ENCODE results near the gene SLCO4A1. TPM values are rescaled to one million over a fixed set of nuclear protein-coding genes. Genes with fewer than 3 reads are reported as not detected.
A peak's percentile ranks its signal among the peaks of the same experiment; 100 is the strongest.

Gene SLCO4A1
- total RNA-seq, 2 donors from 2014 or later = 2.9 to 5.0 TPM

- H3K27me3 ChIP-seq (ENCODE audit: control insufficient read depth, insufficient read depth, low read length, poor library complexity, severe bottlenecking) = no peaks in the 10 kb centered on the region
- no peak for DNase-seq
- peaks cover 4% of the 10 kb centered on the region for H3K9me3 ChIP-seq (ENCODE audit: control insufficient read depth, low read length)
- Mint-ChIP-seq H3K9me3 (peaks cover 8% of the 10 kb centered on the region), H3K4me3 (no peak overlapping the region), H3K27ac (no peak overlapping the region), H3K36me3 (ENCODE audit: low read depth) (no peaks in the 10 kb centered on the region), H3K27me3 (ENCODE audit: insufficient read depth) (no peaks in the 10 kb centered on the region), H3K4me1 (peaks cover 4% of the 10 kb centered on the region)
- H3K4me3 ChIP-seq (ENCODE audit: low read length) = no peak overlapping the region
- TF ChIP-seq CTCF (conservative IDR thresholded peaks at IDR 0.05) = no peak
- H3K9ac ChIP-seq (ENCODE audit: extremely low read depth, low read length, poor library complexity, severe bottlenecking) = no peak overlapping the region
- 92% methylated on average over 7 of the region's 12 CpGs; no CpG with 5 or more reads in 1 of the 2 experiments for WGBS, 2 experiments (ENCODE audit: insufficient coverage in 1 of 2, insufficient read length in 1 of 2)
- peaks cover 4% of the 10 kb centered on the region for H3K4me1 ChIP-seq (ENCODE audit: control insufficient read depth, insufficient read depth, low read length)
- no peaks in the 10 kb centered on the region for H3K36me3 ChIP-seq (ENCODE audit: control insufficient read depth, insufficient read depth, low read length)
- no peak overlapping the region for H3K27ac ChIP-seq (ENCODE audit: low read depth, low read length)
These were observed 42.7 kb downstream of the SLCO4A1 start for GRCh38 chr20:62684981-62685380.

- H3K36me3 Mint-ChIP-seq (ENCODE audit: low read depth) = no peaks in the 10 kb centered on the region
These were observed 43.7 kb downstream of the SLCO4A1 start for GRCh38 chr20:62685781-62686555.

More at GRCh38 chr20:62685781-62686555, 43.7 kb downstream of the SLCO4A1 start:
- Mint-ChIP-seq H3K4me1 (peaks cover 4% of the 10 kb centered on the region), H3K27me3 (ENCODE audit: insufficient read depth) (no peaks in the 10 kb centered on the region), H3K9me3 (no peaks in the 10 kb centered on the region), H3K27ac (no peak overlapping the region), H3K4me3 (no peak overlapping the region)
- WGBS, 2 experiments (ENCODE audit: insufficient coverage in 1 of 2, insufficient read length in 1 of 2) = 35 to 55% methylated on average over 17 to 27 of the region's 27 CpGs
- H3K27me3 ChIP-seq (ENCODE audit: control insufficient read depth, insufficient read depth, low read length, poor library complexity, severe bottlenecking) = no peaks in the 10 kb centered on the region
- peaks cover 4% of the 10 kb centered on the region for H3K4me1 ChIP-seq (ENCODE audit: control insufficient read depth, insufficient read depth, low read length)
- no peaks in the 10 kb centered on the region for H3K9me3 ChIP-seq (ENCODE audit: control insufficient read depth, low read length)
- no peak for TF ChIP-seq CTCF (conservative IDR thresholded peaks at IDR 0.05)
- H3K4me3 ChIP-seq (ENCODE audit: low read length) = no peak overlapping the region
- no peaks in the 10 kb centered on the region for H3K36me3 ChIP-seq (ENCODE audit: control insufficient read depth, insufficient read depth, low read length)
- no peak overlapping the region for H3K9ac ChIP-seq (ENCODE audit: extremely low read depth, low read length, poor library complexity, severe bottlenecking)
- H3K27ac ChIP-seq (ENCODE audit: low read depth, low read length) = peak overlapping the region; percentile 40
- DNase-seq = peak; percentile 61
